GM18508 (cell line): ENCODE measurements around the gene CGA.
"Not testable (repeated sequence)": the region's sequence is repeated elsewhere in the genome, so short reads cannot be mapped to it uniquely, and the experiment has no call there.

Experiments used
- ATAC-seq: cut with Tn5 transposase; IDR thresholded peaks from one replicate; pipeline ENCODE4 v1.9.1; 2021; ENCODE audit warnings: moderate number of reproducible peaks; ENCODE audit not compliant: insufficient read depth, unreplicated experiment

CGA gene

DNA sequence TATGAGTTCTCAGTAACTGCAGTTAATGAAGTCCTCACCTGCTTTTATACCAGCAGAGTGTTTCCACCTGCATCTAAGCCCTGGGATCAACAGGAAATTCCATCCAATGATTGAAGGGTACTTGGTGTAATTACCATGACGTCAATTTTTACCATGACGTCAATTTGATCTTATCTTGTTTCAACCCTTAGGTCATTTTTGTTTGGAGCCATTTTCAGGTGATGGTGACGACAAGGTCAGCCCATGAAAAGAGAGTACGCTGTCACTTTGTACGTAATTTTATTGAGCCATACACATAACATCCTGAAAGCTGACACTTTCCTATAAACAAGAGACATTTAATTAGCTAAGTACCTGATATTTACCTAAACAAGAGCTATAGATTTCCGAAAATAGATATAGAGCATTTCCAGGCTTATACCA is at the start of gene CGA:
TSS of gene CGA (minus strand) at position 20 of the 423 bp plus-strand sequence. CDS start 6,906 bp downstream, outside the sequence.
- ATAC-seq = no peak

DNA sequence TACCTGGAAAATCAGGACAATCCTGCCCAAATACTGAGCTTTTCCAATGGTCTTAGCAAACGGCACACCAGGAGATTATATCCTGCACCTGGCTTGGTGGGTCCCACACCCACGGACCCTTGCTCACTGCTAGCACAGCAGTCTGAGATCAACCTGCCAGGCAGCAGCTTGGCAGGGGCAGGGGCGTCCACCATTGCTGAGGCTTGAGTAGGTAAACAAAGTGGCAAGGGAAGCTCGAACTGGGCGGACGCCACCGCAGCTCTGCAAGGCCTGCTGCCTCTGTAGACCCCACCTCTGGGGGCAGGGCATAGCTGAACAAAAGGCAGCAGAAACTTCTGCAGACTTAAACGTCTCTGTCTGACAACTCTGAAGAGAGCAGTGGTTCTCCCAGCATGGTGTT is 45.0 kb upstream of the CGA start:
- ATAC-seq = not testable (repeated sequence)

DNA sequence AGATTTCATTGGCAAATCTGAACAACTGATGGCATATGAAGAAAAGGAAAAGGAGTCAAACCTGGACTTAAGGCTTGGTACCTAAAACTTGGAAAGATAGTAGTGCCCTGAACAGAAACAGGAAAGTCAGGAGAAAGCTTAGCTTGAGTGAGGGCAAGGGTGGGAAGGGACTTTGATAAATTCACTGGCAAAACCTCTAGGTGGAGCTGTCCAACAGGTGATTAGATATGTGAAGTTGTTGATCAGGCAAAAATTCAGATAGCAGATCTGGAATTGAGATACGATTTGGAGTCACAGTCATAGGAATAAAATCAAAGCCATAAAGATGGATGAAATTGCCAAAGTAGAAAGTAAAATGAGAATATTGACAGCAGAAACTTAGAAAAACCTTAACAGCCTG is 44.3 kb upstream of the CGA start:
- ATAC-seq = no peak

DNA sequence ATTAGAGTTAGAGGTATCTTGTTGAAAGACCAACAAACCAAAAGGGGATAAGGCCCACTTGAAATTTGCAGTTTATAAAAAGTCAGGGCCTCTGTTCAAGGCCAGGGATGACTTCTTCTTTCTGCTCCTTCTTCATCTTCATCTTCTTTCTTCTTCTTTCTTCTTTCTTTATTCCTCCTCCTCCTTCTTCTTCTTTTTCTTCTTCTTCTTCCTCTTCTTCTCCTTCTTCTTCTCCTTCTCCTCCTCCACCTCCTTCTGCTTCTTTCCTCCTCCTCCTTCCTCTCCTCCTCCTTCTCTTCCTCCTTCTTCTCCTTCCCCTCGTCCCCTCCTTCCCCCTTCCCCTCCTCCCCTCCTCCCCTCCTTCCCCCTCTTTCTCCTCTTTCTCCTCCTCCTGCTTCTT is 42.1 kb upstream of the CGA start:
- ATAC-seq = no peak

GRCh38 chr6:87127737-87128136 is 32.8 kb upstream of the CGA start:
- no peak for ATAC-seq

GRCh38 chr6:87126501-87126900 is 31.6 kb upstream of the CGA start:
- ATAC-seq = no peak

GRCh38 chr6:87124074-87124473 is 29.2 kb upstream of the CGA start:
- ATAC-seq = no peak

GRCh38 chr6:87122477-87122876 is 27.6 kb upstream of the CGA start:
- ATAC-seq = no peak

- ATAC-seq = no peak
These were observed 23.1 kb upstream of the CGA start for GRCh38 chr6:87118054-87118453.

DNA sequence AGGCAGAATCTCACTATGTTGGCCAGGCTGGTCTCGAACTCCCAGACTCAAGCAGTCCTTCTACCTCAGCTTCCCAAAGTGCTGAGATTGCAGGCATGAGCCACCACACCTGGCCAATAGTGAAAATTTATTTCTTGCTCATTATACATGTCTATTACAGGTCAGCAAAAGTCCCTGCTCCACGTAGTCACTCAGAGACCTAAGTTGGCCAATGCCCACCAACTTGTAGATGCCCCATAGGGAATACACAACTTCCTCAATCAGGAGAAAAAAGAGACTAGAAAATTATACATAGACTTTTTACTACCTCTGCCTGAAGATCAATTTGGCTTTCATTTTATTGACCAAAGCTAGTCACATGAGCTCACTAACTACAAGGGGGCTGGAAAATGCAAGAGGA is 22.0 kb upstream of the CGA start:
- no peak for ATAC-seq

- ATAC-seq = peak; percentile 95
These were observed 20.7 kb upstream of the CGA start for GRCh38 chr6:87115402-87116135.

DNA sequence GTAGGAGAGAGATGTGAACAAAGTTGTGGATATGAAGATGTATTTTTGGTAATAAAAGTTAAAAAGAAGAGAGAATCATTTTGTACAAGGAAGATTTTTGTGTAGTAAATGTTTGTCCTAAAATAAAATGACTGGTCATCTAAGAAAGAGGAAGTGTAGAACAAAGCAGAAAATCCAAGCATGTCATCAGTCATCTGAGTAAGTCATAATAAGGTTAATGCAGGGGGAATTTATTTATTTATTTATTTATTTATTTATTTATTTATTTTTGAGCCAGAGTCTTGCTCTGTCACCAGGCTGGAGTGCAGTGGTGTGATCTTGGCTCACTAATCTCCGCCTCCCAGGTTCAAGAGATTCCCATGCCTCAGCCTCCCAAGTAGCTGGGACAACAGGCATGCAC is 15.7 kb upstream of the CGA start:
- ATAC-seq = no peak

- no peak for ATAC-seq
These were observed 10.9 kb upstream of the CGA start for GRCh38 chr6:87105823-87106222.

DNA sequence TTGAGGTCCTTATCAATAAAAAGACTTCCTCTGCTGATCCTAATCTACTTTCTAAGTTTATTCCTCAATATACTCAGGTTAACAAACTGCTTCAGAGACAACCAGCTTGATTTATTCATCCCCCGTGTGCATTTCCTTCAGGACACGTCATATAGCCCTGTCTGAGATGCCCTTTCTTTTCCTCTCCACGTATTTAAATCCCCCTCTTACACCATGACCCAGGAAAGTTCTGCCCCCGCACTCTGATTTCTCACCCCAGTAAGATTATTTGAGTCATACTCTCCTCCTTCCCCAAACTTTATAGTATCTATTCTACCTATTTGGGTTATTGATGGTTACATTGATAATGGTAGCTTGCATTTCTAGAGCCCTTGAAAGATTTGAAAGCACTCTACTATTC is 9.8 kb upstream of the CGA start:
- no peak for ATAC-seq

DNA sequence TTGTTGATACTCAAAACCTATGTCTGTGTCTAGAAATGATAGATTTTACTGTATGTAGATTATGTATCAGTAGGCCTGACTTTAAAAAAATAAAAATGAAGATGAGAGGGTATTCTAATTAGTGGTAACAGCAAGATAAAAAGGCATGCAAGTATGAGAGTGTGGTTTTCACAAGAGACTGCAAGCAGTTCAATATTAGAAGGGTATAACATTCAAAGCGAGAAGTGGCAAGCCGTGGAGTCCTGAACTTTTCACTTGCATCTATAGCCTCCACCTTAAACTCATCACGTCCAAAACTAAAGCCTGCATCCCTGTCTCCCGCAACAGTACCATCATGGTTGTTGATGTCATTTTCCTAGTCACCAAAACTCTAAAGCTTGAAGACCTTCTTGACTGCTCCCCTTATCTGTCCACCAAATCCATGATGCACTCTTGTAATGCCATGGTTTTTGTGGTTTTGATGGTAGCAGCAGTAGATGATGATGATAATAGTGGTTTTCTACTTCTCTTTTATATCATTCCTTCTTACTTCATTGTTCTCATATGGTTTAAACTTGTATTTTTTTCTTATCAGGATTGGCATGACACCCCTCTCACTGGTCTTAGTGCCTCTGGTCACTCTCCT is 9.2 kb upstream of the CGA start:
- no peak for ATAC-seq

- no peak for ATAC-seq
These were observed 7.3 kb upstream of the CGA start for GRCh38 chr6:87102151-87102621.

DNA sequence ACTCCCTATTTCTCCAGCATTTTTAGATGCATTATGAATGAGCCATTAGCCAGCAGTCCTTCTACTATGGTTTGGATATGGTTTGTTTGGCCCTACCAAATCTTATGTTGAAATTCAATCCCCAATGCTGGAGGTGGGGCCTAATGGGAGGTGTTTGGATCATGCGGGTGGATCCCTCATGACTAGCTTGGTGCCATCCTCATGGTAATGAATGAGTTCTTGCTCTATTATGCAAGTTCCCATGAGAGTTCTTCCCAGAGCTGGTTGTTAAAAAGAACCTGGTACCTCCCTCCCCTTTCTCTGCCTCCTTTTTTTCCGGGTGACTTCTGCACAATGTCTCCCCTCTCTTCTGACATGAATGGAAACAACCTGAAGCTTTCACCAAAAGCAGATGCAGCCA is 6.2 kb upstream of the CGA start:
- ATAC-seq = no peak

- ATAC-seq = no peak
These were observed 5.3 kb upstream of the CGA start for GRCh38 chr6:87100216-87100615.

GRCh38 chr6:87099472-87099871 is 4.6 kb upstream of the CGA start:
- peak; percentile 73 for ATAC-seq

DNA sequence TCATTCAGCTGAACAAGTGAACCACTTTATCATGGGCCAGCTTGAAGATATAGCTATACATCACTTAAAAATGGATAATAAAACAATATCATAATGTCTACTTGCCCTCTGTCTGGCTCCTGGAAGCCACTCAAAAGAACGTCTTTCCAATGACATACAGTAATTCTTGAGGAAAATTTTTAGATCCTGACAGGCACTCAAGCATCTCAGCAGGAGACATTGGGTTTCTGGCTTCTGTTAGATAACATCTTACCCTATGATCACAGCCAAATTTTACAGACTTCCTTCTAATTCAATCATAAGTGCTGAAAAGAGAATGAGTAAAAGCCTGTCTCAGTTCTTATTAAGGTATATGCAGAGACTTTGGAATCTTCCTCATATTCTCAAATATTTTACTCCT is 330 bp downstream of the CGA start:
- ATAC-seq = no peak

DNA sequence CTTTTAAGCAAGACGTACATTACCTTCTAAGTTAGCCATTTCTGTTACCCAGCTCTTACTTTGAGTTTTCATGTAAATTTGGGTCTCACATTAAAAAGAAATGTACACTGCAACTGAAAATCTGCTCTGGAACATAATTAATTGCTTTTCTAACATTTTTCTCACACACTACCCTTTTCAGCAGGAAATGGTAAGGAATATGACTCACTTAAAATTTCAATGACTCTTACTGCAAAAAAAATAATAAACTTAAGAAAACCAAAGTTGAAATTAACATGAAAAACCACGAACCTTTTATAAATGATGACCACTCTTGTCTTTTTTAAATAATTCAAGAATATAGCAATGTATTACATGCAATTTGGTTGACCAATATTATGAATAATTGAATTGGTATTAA is 1.3 kb downstream of the CGA start:
- no peak for ATAC-seq

DNA sequence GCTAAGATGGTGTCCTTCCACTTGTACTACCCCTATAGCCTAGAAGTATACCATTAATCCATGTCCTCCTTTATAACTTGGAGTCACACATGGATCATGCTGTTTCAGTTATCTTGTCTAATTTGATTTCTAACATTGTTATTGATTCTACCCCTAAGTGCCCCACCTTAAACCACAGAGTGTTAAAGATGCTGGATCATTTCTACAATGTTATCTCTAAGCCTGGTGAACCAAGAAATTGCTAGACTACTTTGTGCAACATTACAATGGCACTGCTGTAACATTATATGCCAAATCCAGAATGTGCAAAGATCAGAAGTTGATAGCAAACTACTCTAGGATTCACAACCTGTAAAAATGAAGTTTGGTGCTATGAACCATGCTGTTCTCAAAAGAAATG is 1.7 kb downstream of the CGA start:
- ATAC-seq = no peak
